ENCODE measurements around the gene FBXO21.

GRCh38 chr12:117178745-117179144 lies 11.5 kb downstream of the FBXO21 start:
- TF ChIP-seq CTCF (conservative IDR thresholded peaks at IDR 0.05) (no peak), EZH2 (IDR thresholded peaks at IDR 0.05; ENCODE audit: low read depth) (no peak)

Measured in PC-9 (cell line).